A549 (cell line): Measurements from ENCODE around the gene LHX4. TPM values are rescaled to one million over a fixed set of nuclear protein-coding genes. Genes with fewer than 3 reads are reported as not detected.

Experiments used
- ATAC-seq, 2 experiments: fragments of 200-7000 bp in 1 of 2; fragments of >200 bp in 1 of 2; cut with Nextera tagmentation in 1 of 2; cut with Tn5 transposase in 1 of 2; 3 replicates each; pipeline versions ENCODE4 v1.8.0 to v1.9.1; 2018 to 2020; ENCODE audit warnings: mild to moderate bottlenecking in 1 of 2, moderate library complexity in 1 of 2
- CTCF ChIA-PET: fragments of 300-600 bp; sonication (Branson Sonifier 250); formaldehyde crosslinking; extraction: SDS; loops from one replicate; lab custom pipeline; 2021; ENCODE audit warnings: antibody characterized with exemption, inconsistent platforms; lab: Yijun Ruan, JAX
- POLR2A ChIA-PET: fragments of 350-600 bp; formaldehyde crosslinking; extraction: SDS; loops from one replicate; lab custom pipeline; 2021; ENCODE audit warnings: antibody characterized with exemption, inconsistent platforms; lab: Yijun Ruan, JAX
- DNase-seq, 2 experiments: peaks; one replicate each; pipeline versions ENCODE4 v3.0.0 to v3.0.0-alpha.2; 2011 to 2016; ENCODE audit warnings: low read depth in 1 of 2, low spot score in 1 of 2
- FAIRE-seq: peaks from 2 replicates; lab custom pipeline; 2011; peaks lifted over from hg19 to GRCh38; lab: Jason Lieb, UNC
- H3K27ac ChIP-seq, 2 experiments: fragments of >200 bp; sonication (Bioruptor Twin); formaldehyde crosslinking; 3 replicates each; pipeline ENCODE4 v1.5.1; 2016 to 2017
- H3K4me1 ChIP-seq: fragments of >200 bp; sonication (Bioruptor Twin); formaldehyde crosslinking; 3 replicates; pipeline ENCODE4 v1.6.1; 2016
- H3K4me2 ChIP-seq: fragments of >200 bp; sonication (Bioruptor Twin); formaldehyde crosslinking; 3 replicates; pipeline ENCODE4 v1.6.1; 2016
- H3K4me3 ChIP-seq: fragments of >200 bp; sonication (Bioruptor Twin); formaldehyde crosslinking; 3 replicates; pipeline ENCODE4 v1.5.1; 2016
- H3K9me3 ChIP-seq: fragments of >200 bp; sonication (Bioruptor Twin); formaldehyde crosslinking; 3 replicates; pipeline ENCODE4 v1.6.1; 2016
- ATOH8 ChIP-seq: fragments of 250-450 bp; sonication (Bioruptor Pico); IDR thresholded peaks from 2 replicates; pipeline ENCODE4 v1.5.0; 2020; ENCODE audit warnings: low read depth, mild to moderate bottlenecking, moderate library complexity
- BCL3 ChIP-seq: fragments of >200 bp; sonication (Bioruptor Twin); formaldehyde crosslinking; IDR thresholded peaks from 3 replicates; pipeline ENCODE4 v1.6.1; 2016
- CBX2 ChIP-seq: fragments of 200-600 bp; sonication (generic); IDR thresholded peaks from 2 replicates; pipeline ENCODE4 v1.6.1; 2016; ENCODE audit warnings: low read depth, mild to moderate bottlenecking, borderline replicate concordance
- CHD2 ChIP-seq: fragments of 150-350 bp; IDR thresholded peaks from 2 replicates; pipeline ENCODE4 v1.6.1; 2014; ENCODE audit warnings: low read length; ENCODE audit not compliant: partially characterized antibody
- CTCF ChIP-seq: fragments of >200 bp; sonication (Bioruptor Twin); formaldehyde crosslinking; IDR thresholded peaks from 3 replicates; pipeline ENCODE4 v1.5.1; 2016
- ESRRA ChIP-seq: fragments of 150-350 bp; IDR thresholded peaks from 2 replicates; pipeline ENCODE4 v1.6.1; 2014; ENCODE audit warnings: mild to moderate bottlenecking, low read length, borderline replicate concordance
- FOSB ChIP-seq: fragments of 250-450 bp; sonication (Bioruptor Pico); IDR thresholded peaks from 2 replicates; pipeline ENCODE4 v1.5.0; 2020; ENCODE audit warnings: mild to moderate bottlenecking, moderate library complexity
- FOXS1 ChIP-seq: fragments of 250-450 bp; sonication (Bioruptor Pico); IDR thresholded peaks from 2 replicates; pipeline ENCODE4 v1.5.0; 2020; ENCODE audit warnings: mild to moderate bottlenecking, moderate library complexity
- GATA3 ChIP-seq: IDR thresholded peaks from 2 replicates; pipeline ENCODE4 v1.6.1; 2012; ENCODE audit warnings: borderline replicate concordance
- HDAC2 ChIP-seq: fragments of 200-600 bp; sonication (generic); IDR thresholded peaks from 2 replicates; pipeline ENCODE4 v1.6.1; 2016
- HES2 ChIP-seq: fragments of >200 bp; sonication (Bioruptor Twin); formaldehyde crosslinking; IDR thresholded peaks from 2 replicates; pipeline ENCODE4 v1.6.1; 2016
- HMGXB4 ChIP-seq: fragments of 250-450 bp; sonication (Bioruptor Pico); IDR thresholded peaks from 2 replicates; pipeline ENCODE4 v1.5.0; 2021; ENCODE audit warnings: mild to moderate bottlenecking, moderate library complexity, borderline replicate concordance
- HOXA7 ChIP-seq: fragments of 250-450 bp; sonication (Bioruptor Pico); IDR thresholded peaks from 2 replicates; pipeline ENCODE4 v1.5.0; 2020; ENCODE audit warnings: mild to moderate bottlenecking, moderate library complexity
- HOXB13 ChIP-seq: fragments of 250-450 bp; sonication (Bioruptor Pico); IDR thresholded peaks from 2 replicates; pipeline ENCODE4 v1.5.0; 2020; ENCODE audit warnings: low read depth, mild to moderate bottlenecking, moderate library complexity
- HOXB5 ChIP-seq: fragments of 250-450 bp; sonication (Bioruptor Pico); IDR thresholded peaks from 2 replicates; pipeline ENCODE4 v1.5.0; 2020; ENCODE audit warnings: mild to moderate bottlenecking, moderate library complexity
- MAFK ChIP-seq: fragments of 450-650 bp; IDR thresholded peaks from 2 replicates; pipeline ENCODE4 v1.6.1; 2014; ENCODE audit not compliant: partially characterized antibody
- MAX ChIP-seq: IDR thresholded peaks from 2 replicates; pipeline ENCODE4 v1.6.1; 2012
- NPAS2 ChIP-seq: fragments of 250-450 bp; sonication (Bioruptor Pico); IDR thresholded peaks from 2 replicates; pipeline ENCODE4 v1.8.0; 2022; ENCODE audit warnings: mild to moderate bottlenecking, moderate library complexity, borderline replicate concordance
- NR3C1 ChIP-seq: fragments of >200 bp; sonication (Bioruptor Twin); formaldehyde crosslinking; IDR thresholded peaks from 3 replicates; pipeline ENCODE4 v1.6.1; 2017
- PBX3 ChIP-seq: IDR thresholded peaks from 2 replicates; pipeline ENCODE4 v1.6.1; 2012
- POLR2AphosphoS2 ChIP-seq: conservative IDR thresholded peaks from 2 replicates; pipeline ENCODE4 v1.6.1; 2012; ENCODE audit warnings: low read length, improper control_type of control experiment, inconsistent platforms
- RARB ChIP-seq: fragments of 250-450 bp; sonication (Bioruptor Pico); IDR thresholded peaks from 2 replicates; pipeline ENCODE4 v1.8.0; 2021; ENCODE audit warnings: mild to moderate bottlenecking, moderate library complexity
- RCOR1 ChIP-seq: fragments of 150-350 bp; IDR thresholded peaks from 2 replicates; pipeline ENCODE4 v1.6.1; 2014; ENCODE audit warnings: antibody characterized with exemption, low read length, low read depth
- REST ChIP-seq: fragments of 200-600 bp; sonication (generic); IDR thresholded peaks from 2 replicates; pipeline ENCODE4 v1.6.1; 2016; ENCODE audit warnings: antibody characterized with exemption, mild to moderate bottlenecking, moderate library complexity
- RFX5 ChIP-seq: fragments of 450-650 bp; IDR thresholded peaks from 2 replicates; pipeline ENCODE4 v1.7.1; 2014; ENCODE audit warnings: antibody characterized with exemption, mild to moderate bottlenecking, moderate library complexity
- RNF2 ChIP-seq: fragments of 200-600 bp; sonication (generic); IDR thresholded peaks from 2 replicates; pipeline ENCODE4 v1.6.1; 2016; ENCODE audit warnings: low read depth, mild to moderate bottlenecking, antibody characterized with exemption, moderate library complexity, borderline replicate concordance
- SMC3 ChIP-seq: fragments of >200 bp; sonication (Bioruptor Twin); formaldehyde crosslinking; IDR thresholded peaks from 3 replicates; pipeline ENCODE4 v1.6.1; 2018; ENCODE audit warnings: inconsistent platforms
- TFCP2L1 ChIP-seq: fragments of 250-450 bp; sonication (Bioruptor Pico); IDR thresholded peaks from 2 replicates; pipeline ENCODE4 v1.5.0; 2021; ENCODE audit warnings: mild to moderate bottlenecking
- ZFP36 ChIP-seq: fragments of 450-650 bp; IDR thresholded peaks from 2 replicates; pipeline ENCODE4 v1.6.1; 2014; ENCODE audit warnings: borderline replicate concordance; ENCODE audit not compliant: partially characterized antibody
- ZNF302 ChIP-seq: fragments of 250-450 bp; sonication (Bioruptor Pico); IDR thresholded peaks from 2 replicates; pipeline ENCODE4 v1.9.0; 2021; ENCODE audit warnings: inconsistent platforms, mild to moderate bottlenecking, moderate library complexity
- ZSCAN20 ChIP-seq: fragments of 250-450 bp; sonication (Bioruptor Pico); IDR thresholded peaks from 2 replicates; pipeline ENCODE4 v1.8.0; 2022; ENCODE audit warnings: mild to moderate bottlenecking, moderate library complexity
- WGBS: methylation state at CpG from one replicate; pipeline ENCODE4 v1.1.6; 2017; ENCODE audit errors: missing lambda C conversion rate; 5-methylcytosine and 5-hydroxymethylcytosine counted together
- polyA plus RNA-seq, 4 experiments: library from polyadenylated mRNA; depleted of rRNA in 3 of 4; stranded (reverse); fragments of >200 nt; fragmentation: RNase III in 1 of 4; extraction: RNeasy Plus Mini Kit Qiagen cat#74134 plus additional on column Dnase treatment in 1 of 4; gene quantifications; 2 replicates in 3 of 4; 3 replicates in 1 of 4; pipeline ENCODE4 v1.2.3, GENCODE V29; 2011 to 2017

Gene LHX4
- polyA plus RNA-seq, 2 of the 4 experiments (the other 2 are of a cell fraction): 0.62 to 0.80 TPM

GRCh38 chr1:180231506-180231921, 1.4 kb downstream of the LHX4 start:
- Histone ChIP-seq H3K4me1 (peaks cover 4% of the 10 kb centered on the region; the same call in 2 of the 3 replicates), H3K4me3 (peak overlapping the region; percentile 70), H3K4me2 (peak overlapping the region; percentile 97), H3K9me3 (no peaks in the 10 kb centered on the region), H3K27ac (peak overlapping the region; percentile 69 to 87; a peak in 5 of 6 replicates)
- ChIA-PET POLR2A (interaction anchor here (0.5 to 0.8 kb wide), 2 partner anchors 124 to 695 kb away, joined by 3 read pairs; no protein-coding TSS in a partner anchor), CTCF (interaction anchor here (0.9 to 5.8 kb wide), 17 partner anchors 9 to 349 kb away, joined by 3 to 40 read pairs (median 6); partner anchors contain the start of gene TOR1AIP1)
- FAIRE-seq: no peak
- peak; percentile 80 to 90 for DNase-seq
- WGBS: 2% methylated on average over 33 of the region's 37 CpGs
- ATAC-seq: peak; percentile 62 to 73
- TF ChIP-seq POLR2AphosphoS2 (no peak), SMC3 (peak; percentile 48; the same call in 1 of the 3 replicates), RCOR1 (no peak), RFX5 (no peak), NPAS2 (CRISPR knock-in tag) (no peak), REST (no peak), BCL3 (no peak), CBX2 (no peak), ZSCAN20 (CRISPR knock-in tag) (no peak), HOXA7 (CRISPR knock-in tag) (no peak), MAX (no peak), RARB (CRISPR knock-in tag) (no peak), FOXS1 (CRISPR knock-in tag) (no peak), ZNF302 (CRISPR knock-in tag) (no peak), FOSB (CRISPR knock-in tag) (no peak), HOXB13 (no peak), HDAC2 (peak; percentile 94), PBX3 (no peak), RNF2 (peak; percentile 15; the same call in 1 of the 2 replicates), HES2 (no peak), ZFP36 (no peak), HOXB5 (CRISPR knock-in tag) (no peak), TFCP2L1 (no peak), ATOH8 (CRISPR knock-in tag) (no peak), CTCF (peak; percentile 46), HMGXB4 (CRISPR knock-in tag) (no peak), NR3C1 (no peak), CHD2 (no peak), GATA3 (no peak), ESRRA (no peak), MAFK (no peak)
